Right cardiac atrium (tissue), 5 donors: Measurements from ENCODE around the gene COPZ2. TPM values are rescaled to one million over a fixed set of nuclear protein-coding genes. Genes with fewer than 3 reads are reported as not detected.
A peak's percentile ranks its signal among the peaks of the same experiment; 100 is the strongest.
"Not testable (repeated sequence)": the region's sequence is repeated elsewhere in the genome, so short reads cannot be mapped to it uniquely, and the experiment has no call there.

ENCODE experiments used
- ATAC-seq, 2 donors: fragments of 200-7000 bp; cut with Tn5 transposase; one replicate each; pipeline versions ENCODE4 v1.8.0 to v1.9.1; 2020; ENCODE audit warnings: moderate library complexity in 2 of 2, mild to moderate bottlenecking in 1 of 2
- DNase-seq, 3 donors: peaks; one replicate each; pipeline ENCODE4 v3.0.0-alpha.2; 2020
- H3K27ac ChIP-seq: one replicate; pipeline ENCODE4 v1.5.1; 2013; ENCODE audit warnings: mild to moderate bottlenecking, low read length, control low read depth, moderate library complexity
- H3K27me3 ChIP-seq: one replicate; pipeline ENCODE4 v1.6.1; 2013; ENCODE audit not compliant: control insufficient read depth, insufficient read depth
- H3K4me1 ChIP-seq: one replicate; pipeline ENCODE4 v1.6.1; 2013; ENCODE audit warnings: low read length; ENCODE audit not compliant: control insufficient read depth, insufficient read depth
- H3K4me3 ChIP-seq: one replicate; pipeline ENCODE4 v1.5.1; 2013; ENCODE audit warnings: low read length, control low read depth
- H3K9me3 ChIP-seq: one replicate; pipeline ENCODE4 v1.6.1; 2013; ENCODE audit warnings: low read length; ENCODE audit not compliant: control insufficient read depth
- WGBS: extraction: QIAGEN DNeasy Blood & Tissue Kit; methylation state at CpG from one replicate; pipeline ENCODE4 v1.1.7; 2013; 5-methylcytosine and 5-hydroxymethylcytosine counted together
- intact Hi-C, 4 donors: fragments of 100-400 bp; cut with DNase I; formaldehyde crosslinking; loops; one replicate each; pipeline versions ENCODE4 v1.11.0 to v1.14.0; 2022 to 2023
- polyA plus RNA-seq: library from polyadenylated mRNA; stranded (reverse); fragments of 200-250 nt; gene quantifications from one replicate; pipeline ENCODE4 v1.2.3, GENCODE V29; 2013
- total RNA-seq, 4 donors: library from RNA; stranded (reverse); fragmentation: NEBNext Ultra II Directional; extraction: Animal tissue kit (Norgen Biotek cat#: 25700); gene quantifications; one replicate each; pipeline ENCODE4 v1.2.1, GENCODE V29; 2021
- donor health status: healthy with polysubstance abuse.
- donor health status: DM: no; HTN: yes; CAD: no.
- donor health status: DM: no; HTN: no; CAD: no.
- donor health status: DM: no; HTN: yes; CAD: no; lungs with severe emphysema.
- donor health status: DM: yes; HTN: yes; CAD: no.

The COPZ2 gene
- total and polyA plus RNA-seq, 5 donors, result 51.8 to 74.8 (median 65.9) TPM

GRCh38 chr17:48004983-48005382 is 32.6 kb downstream of the COPZ2 start:
- H3K27ac ChIP-seq, result no peak overlapping the region
- no peaks in the 10 kb centered on the region for H3K4me1 ChIP-seq
- DNase-seq, result no peak
- no peaks in the 10 kb centered on the region for H3K27me3 ChIP-seq
- no peaks in the 10 kb centered on the region for H3K9me3 ChIP-seq
- whole genome bisulfite sequencing, result 48% methylated on average over 3 of the region's 3 CpGs
- ATAC-seq, result no peak
- intact Hi-C loops, result no loop called here
- no peak overlapping the region for H3K4me3 ChIP-seq

GRCh38 chr17:48003417-48004151 is 34.0 kb downstream of the COPZ2 start:
- no peak for DNase-seq
- no peak overlapping the region for H3K4me3 ChIP-seq
- H3K9me3 ChIP-seq, result no peaks in the 10 kb centered on the region
- ATAC-seq, result no peak
- no peaks in the 10 kb centered on the region for H3K27me3 ChIP-seq
- intact Hi-C loops, result no loop called here
- WGBS, result 78% methylated on average over 17 of the region's 17 CpGs
- no peak overlapping the region for H3K27ac ChIP-seq
- H3K4me1 ChIP-seq, result no peaks in the 10 kb centered on the region

DNA sequence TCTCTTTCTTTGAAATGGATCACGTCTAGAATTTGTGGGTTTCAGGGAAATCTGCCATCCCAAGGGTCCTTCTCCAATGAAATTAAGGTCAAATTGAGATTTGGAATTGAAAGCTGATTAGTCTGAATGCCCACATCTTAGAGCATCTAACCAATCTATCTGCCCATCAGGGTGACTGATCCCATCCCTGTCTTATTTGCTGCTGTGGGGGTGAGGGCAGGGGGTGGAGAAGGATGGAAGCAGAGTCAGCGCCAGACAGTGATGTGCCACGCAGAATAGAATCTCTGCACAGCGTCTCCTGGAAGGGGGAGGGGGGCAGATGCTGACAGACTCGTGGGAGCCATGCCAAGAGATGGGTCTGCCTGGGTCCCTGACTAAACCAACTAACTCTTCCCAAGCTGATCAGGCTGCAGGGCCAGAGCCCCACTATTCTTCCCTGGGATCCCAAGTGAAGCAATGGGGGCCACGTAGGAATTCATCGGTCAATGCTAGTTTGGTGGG is 34.6 kb downstream of the COPZ2 start:
- DNase-seq, result no peak
- 59% methylated on average over 7 of the region's 7 CpGs for WGBS
- Histone ChIP-seq H3K27ac (no peak overlapping the region), H3K9me3 (no peaks in the 10 kb centered on the region), H3K4me1 (no peaks in the 10 kb centered on the region), H3K4me3 (no peak overlapping the region), H3K27me3 (no peaks in the 10 kb centered on the region)
- intact Hi-C loops, result no loop called here
- ATAC-seq, result no peak

DNA sequence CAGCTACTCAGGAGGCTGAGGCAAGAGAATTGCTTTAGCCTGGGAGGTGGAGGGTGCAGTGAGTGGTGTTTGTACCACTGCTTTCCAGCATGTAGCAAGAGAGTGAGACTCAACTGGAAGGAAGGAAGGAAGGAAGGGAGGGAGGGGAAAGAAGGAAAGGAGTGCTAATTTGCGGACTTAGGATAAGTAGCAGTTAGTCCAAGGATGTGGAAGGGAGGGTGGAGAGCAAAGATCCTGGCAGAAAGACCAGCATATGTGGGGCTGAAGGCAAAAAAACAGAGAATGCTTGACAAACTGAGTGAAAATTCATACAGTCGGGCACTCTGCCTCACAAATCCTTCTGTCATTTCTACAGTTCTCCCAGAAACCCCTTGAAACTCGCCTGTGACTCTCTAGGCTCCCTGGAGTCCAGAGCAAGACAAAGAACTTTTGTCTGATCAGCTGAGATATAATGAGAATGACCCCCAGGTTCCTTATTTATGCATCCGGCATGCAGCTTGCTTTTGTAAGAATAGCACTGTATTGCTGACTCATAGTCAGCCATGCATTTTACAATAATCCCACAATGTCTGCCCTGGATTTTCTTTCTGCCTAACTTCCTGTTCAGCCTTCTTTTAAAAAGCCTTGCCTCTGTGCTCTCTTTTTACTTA is 35.2 kb downstream of the COPZ2 start:
- no peaks in the 10 kb centered on the region for H3K9me3 ChIP-seq
- ATAC-seq (peak; percentile 32 to 59), DNase-seq (no peak)
- no peaks in the 10 kb centered on the region for H3K4me1 ChIP-seq
- peak overlapping the region; percentile 76 for H3K27ac ChIP-seq
- no peak overlapping the region for H3K4me3 ChIP-seq
- intact Hi-C loops, result no loop called here
- WGBS, result 31% methylated on average over 4 of the region's 4 CpGs
- no peaks in the 10 kb centered on the region for H3K27me3 ChIP-seq

- H3K4me3 ChIP-seq, intact Hi-C loops, H3K27ac ChIP-seq, H3K4me1 ChIP-seq, H3K9me3 ChIP-seq, H3K27me3 ChIP-seq, ATAC-seq, DNase-seq: not testable (repeated sequence)
- 96% methylated on average over 5 of the region's 5 CpGs for WGBS
Measured at GRCh38 chr17:48001657-48002056, 35.9 kb downstream of the COPZ2 start.

GRCh38 chr17:48001197-48001596 is 36.4 kb downstream of the COPZ2 start:
- no peaks in the 10 kb centered on the region for H3K27me3 ChIP-seq
- no peak for DNase-seq
- H3K9me3 ChIP-seq, result no peaks in the 10 kb centered on the region
- intact Hi-C loops, result no loop called here
- 88% methylated on average over 1 of the region's 1 CpG for WGBS
- ATAC-seq, result no peak
- no peak overlapping the region for H3K27ac ChIP-seq
- H3K4me1 ChIP-seq, result no peaks in the 10 kb centered on the region
- no peak overlapping the region for H3K4me3 ChIP-seq

- H3K27me3 ChIP-seq, result no peaks in the 10 kb centered on the region
- no peak for DNase-seq
- no peak overlapping the region for H3K4me3 ChIP-seq
- ATAC-seq, result no peak
- 51% methylated on average over 4 of the region's 4 CpGs for WGBS
- intact Hi-C loops, result no loop called here
- no peaks in the 10 kb centered on the region for H3K4me1 ChIP-seq
- no peak overlapping the region for H3K27ac ChIP-seq
- H3K9me3 ChIP-seq, result no peaks in the 10 kb centered on the region
Measured at GRCh38 chr17:47999582-47999981, 38.0 kb downstream of the COPZ2 start.

- H3K9me3 ChIP-seq, result no peaks in the 10 kb centered on the region
- H3K4me3 ChIP-seq, result no peak overlapping the region
- DNase-seq (no peak), ATAC-seq (no peak)
- no peak overlapping the region for H3K27ac ChIP-seq
- H3K27me3 ChIP-seq, result no peaks in the 10 kb centered on the region
- intact Hi-C loops, result no loop called here
- WGBS, result 93% methylated on average over 7 of the region's 7 CpGs
- H3K4me1 ChIP-seq, result peaks cover 2% of the 10 kb centered on the region
Measured at GRCh38 chr17:47998044-47998443, 39.6 kb downstream of the COPZ2 start.

- Histone ChIP-seq H3K4me3 (no peak overlapping the region), H3K27ac (no peak overlapping the region), H3K9me3 (no peaks in the 10 kb centered on the region), H3K27me3 (no peaks in the 10 kb centered on the region), H3K4me1 (peaks cover 2% of the 10 kb centered on the region)
- DNase-seq (no peak), ATAC-seq (no peak)
- intact Hi-C loops, result no loop called here
- 70% methylated on average over 7 of the region's 7 CpGs for WGBS
Measured at GRCh38 chr17:47997586-47997985, 40.0 kb downstream of the COPZ2 start.

DNA sequence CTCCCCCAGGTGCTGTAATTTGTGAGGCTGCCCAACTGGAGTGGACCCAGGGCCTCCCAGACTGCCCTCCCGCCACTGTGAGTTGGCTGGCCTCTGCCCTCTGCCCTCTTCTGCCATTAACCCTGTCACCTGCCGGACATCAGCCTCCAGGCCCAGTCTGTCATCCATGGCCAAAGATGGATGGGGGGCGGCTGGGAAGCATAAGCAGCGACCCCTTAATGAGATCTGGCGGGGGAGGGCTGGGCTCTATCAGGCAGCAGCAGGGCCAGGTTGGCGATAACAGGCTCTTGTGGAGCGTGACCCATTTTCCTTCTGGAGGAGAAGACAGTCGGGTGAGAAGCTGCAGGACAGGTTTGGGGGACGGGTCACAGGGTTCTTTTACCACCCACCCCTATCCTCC is 41.4 kb downstream of the COPZ2 start:
- ATAC-seq (no peak), DNase-seq (no peak)
- WGBS, result 72% methylated on average over 9 of the region's 9 CpGs

GRCh38 chr17:47995241-47995935 is 42.2 kb downstream of the COPZ2 start:
- 73% methylated on average over 13 of the region's 13 CpGs for WGBS
- Histone ChIP-seq H3K9me3 (no peaks in the 10 kb centered on the region), H3K27me3 (no peaks in the 10 kb centered on the region), H3K4me3 (no peak overlapping the region), H3K4me1 (peaks cover 2% of the 10 kb centered on the region), H3K27ac (no peak overlapping the region)
- no peak for DNase-seq
- intact Hi-C loops, result no loop called here
- ATAC-seq, result no peak

More for the DNA sequence above, 41.4 kb downstream of the COPZ2 start:
- no peaks in the 10 kb centered on the region for H3K9me3 ChIP-seq
- peaks cover 2% of the 10 kb centered on the region for H3K4me1 ChIP-seq
- H3K27me3 ChIP-seq, result no peaks in the 10 kb centered on the region
- no peak overlapping the region for H3K27ac ChIP-seq
- intact Hi-C loops, result no loop called here
- no peak overlapping the region for H3K4me3 ChIP-seq
